ENCODE measurements around the gene FOLR1. TPM values are rescaled to one million over a fixed set of nuclear protein-coding genes. Genes with fewer than 3 reads are reported as not detected.

The FOLR1 gene
- polyA plus RNA-seq, 1 donor from 2014 or later: not detected

DNA sequence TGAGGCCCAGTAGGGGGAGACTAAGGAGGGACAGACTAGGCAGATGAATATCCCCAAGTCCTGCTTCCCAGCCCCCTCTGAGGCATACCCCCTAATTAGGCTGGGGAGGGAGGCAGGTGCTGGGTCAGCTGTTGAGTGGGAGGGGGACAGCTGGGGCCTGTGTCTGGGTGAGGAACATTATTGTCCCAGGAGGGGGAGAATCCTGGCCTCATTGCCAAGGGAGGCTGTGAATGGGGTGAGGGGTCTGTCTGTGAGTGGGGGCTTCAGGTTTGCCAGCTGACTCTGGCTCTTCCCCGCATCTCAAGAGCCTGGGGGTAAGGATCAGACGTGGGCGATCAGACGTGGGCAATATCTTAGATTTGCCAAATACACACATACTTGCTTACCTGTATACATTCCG lies 34.8 kb downstream of the FOLR1 start:
- no peak overlapping the region for H3K9ac ChIP-seq (ENCODE audit: low read length)
- H3K36me3 ChIP-seq (ENCODE audit: insufficient read depth, low read length): no peaks in the 10 kb centered on the region

DNA sequence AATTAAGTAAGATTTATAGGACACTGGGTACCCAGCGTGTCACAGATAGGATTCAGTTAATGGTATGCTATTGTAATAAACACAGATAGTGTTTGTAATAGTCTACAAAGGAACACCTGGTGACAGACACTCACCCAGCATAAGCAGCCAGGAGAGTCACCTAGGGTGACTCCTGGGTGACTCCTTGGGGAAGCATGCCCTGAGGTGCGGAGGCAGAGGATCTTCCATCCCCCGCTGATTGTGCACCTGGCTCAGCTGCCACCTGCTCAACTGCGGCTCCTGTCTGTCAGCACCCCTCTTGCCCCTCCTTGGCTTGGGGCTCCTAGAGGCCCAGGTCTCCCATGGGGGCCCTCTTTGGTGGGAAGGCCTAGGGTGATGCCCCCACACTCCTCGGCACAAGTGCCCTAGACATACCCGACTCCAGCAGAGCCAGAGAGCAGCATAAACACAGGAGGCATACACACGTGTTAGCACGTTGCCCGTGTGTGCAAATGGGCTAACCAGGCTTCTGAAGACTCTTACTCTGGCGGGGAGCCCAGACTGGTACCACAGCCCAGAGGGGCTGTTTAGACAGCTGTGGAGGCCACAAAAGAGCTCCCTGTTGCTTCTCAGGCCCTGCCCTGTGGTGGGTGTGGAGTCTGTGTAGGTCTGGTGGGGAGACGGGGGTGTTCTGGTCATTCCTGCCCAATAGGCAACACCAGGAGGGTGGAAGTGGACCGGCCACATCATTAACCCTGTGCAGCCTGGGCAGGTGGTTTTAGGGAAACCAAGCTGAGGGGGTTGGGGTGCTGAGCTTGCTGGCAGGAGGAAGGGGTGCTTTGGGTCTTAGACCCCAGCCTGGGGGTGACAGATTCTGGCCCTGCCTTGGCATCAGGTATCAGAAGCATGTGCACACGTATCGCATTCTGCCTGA lies 35.6 kb downstream of the FOLR1 start:
- H4K20me1 ChIP-seq (ENCODE audit: insufficient read depth): no peaks in the 10 kb centered on the region
- H3K27me3 ChIP-seq (ENCODE audit: insufficient read depth, low read depth, low read length): peaks cover 30% of the 10 kb centered on the region
- no peak overlapping the region for H3K9ac ChIP-seq (ENCODE audit: low read length)

More for the DNA sequence above, 34.8 kb downstream of the FOLR1 start:
- H3K79me2 ChIP-seq (replicated peaks; ENCODE audit: insufficient read depth, low read length): peaks cover 13% of the 10 kb centered on the region
- H3K9me2 ChIP-seq (ENCODE audit: insufficient read depth, low read length): no peaks in the 10 kb centered on the region
- H3K4me2 ChIP-seq (ENCODE audit: low read length): no peak overlapping the region
- peaks cover 34% of the 10 kb centered on the region for H3K27me3 ChIP-seq (ENCODE audit: insufficient read depth, low read depth, low read length)
- no peaks in the 10 kb centered on the region for H3K9me3 ChIP-seq (ENCODE audit: low read length)
- no peak overlapping the region for H3K27ac ChIP-seq (ENCODE audit: low read length)
- no peaks in the 10 kb centered on the region for H4K20me1 ChIP-seq (ENCODE audit: insufficient read depth)
- H2AFZ ChIP-seq (ENCODE audit: low read depth, low read length): no peak overlapping the region
- no peak overlapping the region for H3K4me3 ChIP-seq (ENCODE audit: low read length)
- TF ChIP-seq, protein P1, sequence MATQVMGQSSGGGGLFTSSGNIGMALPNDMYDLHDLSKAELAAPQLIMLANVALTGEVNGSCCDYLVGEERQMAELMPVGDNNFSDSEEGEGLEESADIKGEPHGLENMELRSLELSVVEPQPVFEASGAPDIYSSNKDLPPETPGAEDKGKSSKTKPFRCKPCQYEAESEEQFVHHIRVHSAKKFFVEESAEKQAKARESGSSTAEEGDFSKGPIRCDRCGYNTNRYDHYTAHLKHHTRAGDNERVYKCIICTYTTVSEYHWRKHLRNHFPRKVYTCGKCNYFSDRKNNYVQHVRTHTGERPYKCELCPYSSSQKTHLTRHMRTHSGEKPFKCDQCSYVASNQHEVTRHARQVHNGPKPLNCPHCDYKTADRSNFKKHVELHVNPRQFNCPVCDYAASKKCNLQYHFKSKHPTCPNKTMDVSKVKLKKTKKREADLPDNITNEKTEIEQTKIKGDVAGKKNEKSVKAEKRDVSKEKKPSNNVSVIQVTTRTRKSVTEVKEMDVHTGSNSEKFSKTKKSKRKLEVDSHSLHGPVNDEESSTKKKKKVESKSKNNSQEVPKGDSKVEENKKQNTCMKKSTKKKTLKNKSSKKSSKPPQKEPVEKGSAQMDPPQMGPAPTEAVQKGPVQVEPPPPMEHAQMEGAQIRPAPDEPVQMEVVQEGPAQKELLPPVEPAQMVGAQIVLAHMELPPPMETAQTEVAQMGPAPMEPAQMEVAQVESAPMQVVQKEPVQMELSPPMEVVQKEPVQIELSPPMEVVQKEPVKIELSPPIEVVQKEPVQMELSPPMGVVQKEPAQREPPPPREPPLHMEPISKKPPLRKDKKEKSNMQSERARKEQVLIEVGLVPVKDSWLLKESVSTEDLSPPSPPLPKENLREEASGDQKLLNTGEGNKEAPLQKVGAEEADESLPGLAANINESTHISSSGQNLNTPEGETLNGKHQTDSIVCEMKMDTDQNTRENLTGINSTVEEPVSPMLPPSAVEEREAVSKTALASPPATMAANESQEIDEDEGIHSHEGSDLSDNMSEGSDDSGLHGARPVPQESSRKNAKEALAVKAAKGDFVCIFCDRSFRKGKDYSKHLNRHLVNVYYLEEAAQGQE (IDR thresholded peaks at IDR 0.05; ENCODE audit: borderline replicate concordance): no peak
- TF ChIP-seq SMC3 (conservative IDR thresholded peaks at IDR 0.05; ENCODE audit: poor library complexity) (no peak), RAD21 (conservative IDR thresholded peaks at IDR 0.05) (no peak), MXI1 (conservative IDR thresholded peaks at IDR 0.05; ENCODE audit: poor library complexity, severe bottlenecking) (no peak), EP300 (conservative IDR thresholded peaks at IDR 0.05; ENCODE audit: poor library complexity, severe bottlenecking) (no peak)
- no peaks in the 10 kb centered on the region for H3F3A ChIP-seq (ENCODE audit: insufficient read depth, low read length, poor library complexity, severe bottlenecking)

More for the DNA sequence above, 35.6 kb downstream of the FOLR1 start:
- no peaks in the 10 kb centered on the region for H3K9me3 ChIP-seq (ENCODE audit: low read length)
- H3K27ac ChIP-seq (ENCODE audit: low read length): no peak overlapping the region
- H3F3A ChIP-seq (ENCODE audit: insufficient read depth, low read length, poor library complexity, severe bottlenecking): no peaks in the 10 kb centered on the region
- no peaks in the 10 kb centered on the region for H3K36me3 ChIP-seq (ENCODE audit: insufficient read depth, low read length)
- H3K4me3 ChIP-seq (ENCODE audit: low read length): no peak overlapping the region
- H2AFZ ChIP-seq (ENCODE audit: low read depth, low read length): no peak overlapping the region
- H3K9me2 ChIP-seq (ENCODE audit: insufficient read depth, low read length): no peaks in the 10 kb centered on the region
- no peak for TF ChIP-seq EZH2 (IDR thresholded peaks at IDR 0.05; ENCODE audit: borderline replicate concordance, insufficient read depth, low read length, poor library complexity, severe bottlenecking)
- TF ChIP-seq, protein P1 (IDR thresholded peaks at IDR 0.05; ENCODE audit: borderline replicate concordance): no peak
- TF ChIP-seq, protein P2, sequence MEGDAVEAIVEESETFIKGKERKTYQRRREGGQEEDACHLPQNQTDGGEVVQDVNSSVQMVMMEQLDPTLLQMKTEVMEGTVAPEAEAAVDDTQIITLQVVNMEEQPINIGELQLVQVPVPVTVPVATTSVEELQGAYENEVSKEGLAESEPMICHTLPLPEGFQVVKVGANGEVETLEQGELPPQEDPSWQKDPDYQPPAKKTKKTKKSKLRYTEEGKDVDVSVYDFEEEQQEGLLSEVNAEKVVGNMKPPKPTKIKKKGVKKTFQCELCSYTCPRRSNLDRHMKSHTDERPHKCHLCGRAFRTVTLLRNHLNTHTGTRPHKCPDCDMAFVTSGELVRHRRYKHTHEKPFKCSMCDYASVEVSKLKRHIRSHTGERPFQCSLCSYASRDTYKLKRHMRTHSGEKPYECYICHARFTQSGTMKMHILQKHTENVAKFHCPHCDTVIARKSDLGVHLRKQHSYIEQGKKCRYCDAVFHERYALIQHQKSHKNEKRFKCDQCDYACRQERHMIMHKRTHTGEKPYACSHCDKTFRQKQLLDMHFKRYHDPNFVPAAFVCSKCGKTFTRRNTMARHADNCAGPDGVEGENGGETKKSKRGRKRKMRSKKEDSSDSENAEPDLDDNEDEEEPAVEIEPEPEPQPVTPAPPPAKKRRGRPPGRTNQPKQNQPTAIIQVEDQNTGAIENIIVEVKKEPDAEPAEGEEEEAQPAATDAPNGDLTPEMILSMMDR (IDR thresholded peaks at IDR 0.05; ENCODE audit: poor library complexity, severe bottlenecking): no peak
- TF ChIP-seq POLR2AphosphoS5 (IDR thresholded peaks at IDR 0.05): no peak
- TF ChIP-seq RAD21 (conservative IDR thresholded peaks at IDR 0.05): no peak
- no peak for TF ChIP-seq MXI1 (conservative IDR thresholded peaks at IDR 0.05; ENCODE audit: poor library complexity, severe bottlenecking)
- TF ChIP-seq TAF1 (IDR thresholded peaks at IDR 0.05; ENCODE audit: low read depth): no peak
- no peak for TF ChIP-seq EP300 (conservative IDR thresholded peaks at IDR 0.05; ENCODE audit: poor library complexity, severe bottlenecking)
- no peak for TF ChIP-seq SMC3 (conservative IDR thresholded peaks at IDR 0.05; ENCODE audit: poor library complexity)
- H3K79me2 ChIP-seq (replicated peaks; ENCODE audit: insufficient read depth, low read length): peaks cover 13% of the 10 kb centered on the region
- no peak overlapping the region for H3K4me2 ChIP-seq (ENCODE audit: low read length)
